ENCODE measurements around the gene SLC47A1.

SLC47A1 gene

DNA sequence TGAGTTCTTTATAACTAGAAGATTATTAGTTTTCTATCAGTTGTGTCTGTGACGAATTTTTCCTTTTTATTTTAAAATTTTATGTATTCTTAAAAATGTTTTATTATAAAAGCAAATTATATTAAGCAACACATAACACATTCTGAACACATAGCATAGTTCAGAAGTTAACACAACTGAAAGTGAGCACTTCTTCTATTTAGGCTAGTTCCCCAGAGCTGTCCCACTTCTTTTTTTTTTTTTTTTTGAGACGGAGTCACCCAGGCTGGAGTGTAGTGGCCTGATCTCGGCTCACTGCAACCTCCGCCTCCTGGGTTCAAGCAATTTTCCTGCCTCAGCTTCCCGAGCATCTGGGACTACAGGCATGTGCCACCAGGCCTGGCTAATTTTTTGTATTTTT, 77.2 kb downstream of the SLC47A1 start:
- DNase-seq (ENCODE audit: low spot score), result no peak

DNA sequence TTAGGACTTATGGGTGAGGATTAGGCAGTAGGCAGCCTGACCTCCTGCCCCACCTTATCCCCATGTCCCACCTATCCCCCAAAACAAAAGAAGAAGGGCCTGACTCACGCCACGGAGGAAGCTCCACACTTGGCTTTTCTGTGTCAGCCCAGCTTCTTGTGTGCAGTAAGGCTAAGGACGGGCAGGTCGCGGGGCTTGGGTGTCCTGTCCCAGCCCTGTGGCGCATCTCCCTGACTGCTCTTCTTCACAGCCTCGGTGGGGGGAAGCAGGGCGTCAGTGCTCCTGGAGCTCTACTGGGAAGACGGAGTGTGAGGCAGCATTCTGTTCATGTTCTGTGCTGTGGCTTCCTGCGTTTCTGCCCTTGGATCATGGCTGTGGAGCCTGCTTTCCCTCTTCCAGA, 80.3 kb downstream of the SLC47A1 start:
- DNase-seq (ENCODE audit: low spot score), result no peak

GRCh38 chr17:19614900-19615299, 81.2 kb downstream of the SLC47A1 start:
- DNase-seq (ENCODE audit: low spot score), result no peak

- DNase-seq (ENCODE audit: low spot score), result no peak
Observed at GRCh38 chr17:19618015-19618414, 84.4 kb downstream of the SLC47A1 start.

DNA sequence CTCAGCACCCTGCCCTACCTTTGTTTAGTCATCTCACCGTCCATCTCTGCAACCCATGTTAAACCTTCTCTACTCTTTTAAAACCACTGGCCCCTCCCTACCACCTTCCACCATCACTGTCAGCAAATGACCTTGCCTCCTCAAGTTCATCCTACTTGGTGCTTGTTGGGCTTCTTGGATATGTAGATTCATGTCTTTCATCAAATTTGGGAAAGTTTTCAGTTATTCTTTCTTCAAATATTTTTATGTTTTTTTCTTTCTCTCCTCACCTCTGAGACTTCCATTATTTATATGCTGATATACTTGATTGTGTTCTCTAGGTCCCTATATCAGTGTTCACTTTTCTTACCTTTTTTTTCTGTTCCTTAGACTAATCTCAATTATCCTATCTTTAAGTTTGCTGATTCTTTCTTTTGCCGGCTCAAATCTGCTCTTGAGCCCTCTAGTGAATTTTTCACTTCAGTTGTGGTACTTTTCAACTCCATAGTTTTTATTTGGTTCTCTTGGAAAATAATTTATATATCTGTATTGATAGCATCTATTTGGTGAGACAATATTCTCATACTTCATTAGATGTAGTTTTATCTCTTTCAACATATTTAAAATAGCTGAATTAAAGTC, 86.2 kb downstream of the SLC47A1 start:
- DNase-seq (ENCODE audit: low spot score), result no peak

DNA sequence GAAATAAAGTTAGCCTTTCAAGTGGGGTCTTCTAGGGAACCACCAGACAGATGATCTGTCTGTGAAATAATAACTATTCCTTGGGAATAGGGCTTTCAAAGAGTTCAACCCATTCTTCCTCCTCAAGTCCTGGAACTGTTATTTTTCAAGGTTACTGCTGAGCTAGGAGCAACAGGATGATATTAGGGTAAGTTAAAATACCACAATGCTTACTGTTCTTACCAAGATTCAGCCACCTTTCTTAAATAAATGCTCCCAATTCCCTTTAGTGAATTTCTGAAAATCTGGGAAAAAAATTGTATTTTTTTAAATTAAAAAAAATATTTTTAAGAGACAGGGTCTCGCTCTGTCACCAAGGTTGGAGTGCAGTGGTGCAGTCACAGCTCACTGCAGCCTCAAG, 88.0 kb downstream of the SLC47A1 start:
- no peak for DNase-seq (ENCODE audit: low spot score)

DNA sequence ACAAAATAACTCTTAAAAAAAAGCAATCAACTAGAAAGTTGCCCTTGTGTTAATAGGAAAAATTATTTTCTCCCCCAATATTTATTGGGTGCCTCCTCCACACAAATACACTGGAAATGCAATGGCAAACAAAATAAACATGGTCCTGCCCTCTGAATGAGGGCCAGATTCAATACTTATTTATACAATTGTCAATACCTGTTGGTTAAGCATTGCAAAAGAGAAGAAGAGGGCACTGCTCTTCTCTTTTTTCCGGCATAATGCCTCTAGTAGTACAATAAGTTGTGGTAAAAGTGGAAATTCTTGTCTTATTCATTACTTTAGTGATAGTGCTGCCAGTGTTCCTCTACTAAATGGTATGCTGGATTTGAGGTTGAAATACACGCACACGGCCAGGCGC, 92.4 kb downstream of the SLC47A1 start:
- DNase-seq (ENCODE audit: low spot score), result no peak
